ENCODE results near the gene M1AP.
A peak's percentile ranks its signal among the peaks of the same experiment; 100 is the strongest.
"Not testable (repeated sequence)": the region's sequence is repeated elsewhere in the genome, so short reads cannot be mapped to it uniquely, and the experiment has no call there.

M1AP gene

GRCh38 chr2:74653985-74654882, 6.1 kb upstream of the M1AP start, which contains the start of gene SEMA4F:
Gene SEMA4F, plus strand, starts transcription at chr2:74654247. Its CDS starts 130 bp downstream, at chr2:74654377.
- Histone ChIP-seq H3K4me3 (ENCODE audit: low read length) (peak within 1 kb of the TSS; percentile 61), H3K27me3 (ENCODE audit: control insufficient read depth, insufficient read depth, low read length) (peaks cover 11% of the 10 kb centered on the region), H3K36me3 (ENCODE audit: control insufficient read depth, insufficient read depth, low read length) (no peaks in the 10 kb centered on the region), H3K4me1 (ENCODE audit: control insufficient read depth, insufficient read depth, low read length) (no peaks in the 10 kb centered on the region), H3K27ac (ENCODE audit: low read length) (no peak within 1 kb of the TSS), H3K9me3 (ENCODE audit: control insufficient read depth, insufficient read depth, low read length) (no peaks in the 10 kb centered on the region)
- DNase-seq (ENCODE audit: low read depth, low spot score) = peak; percentile 95
- WGBS (ENCODE audit: insufficient coverage, insufficient read length) = no CpG with 5 or more reads among the region's 79 CpGs

- Histone ChIP-seq H3K9me3 (ENCODE audit: control insufficient read depth, insufficient read depth, low read length) (no peaks in the 10 kb centered on the region), H3K27me3 (ENCODE audit: control insufficient read depth, insufficient read depth, low read length) (peaks cover 11% of the 10 kb centered on the region), H3K4me3 (ENCODE audit: low read length) (peak overlapping the region; percentile 38; the same call in 1 of the 2 replicates), H3K4me1 (ENCODE audit: control insufficient read depth, insufficient read depth, low read length) (no peaks in the 10 kb centered on the region), H3K36me3 (ENCODE audit: control insufficient read depth, insufficient read depth, low read length) (no peaks in the 10 kb centered on the region), H3K27ac (ENCODE audit: low read length) (no peak overlapping the region)
- DNase-seq (ENCODE audit: low read depth, low spot score) = no peak
- no CpG with 5 or more reads among the region's 15 CpGs for WGBS (ENCODE audit: insufficient coverage, insufficient read length)
Observed at GRCh38 chr2:74653589-74653984, 5.5 kb upstream of the M1AP start.

- H3K4me1 ChIP-seq (ENCODE audit: control insufficient read depth, insufficient read depth, low read length) = peaks cover 1% of the 10 kb centered on the region; the same call in 1 of the 2 replicates
- WGBS (ENCODE audit: insufficient coverage, insufficient read length) = no CpG with 5 or more reads among the region's 13 CpGs
- H3K4me3 ChIP-seq (ENCODE audit: low read length) = no peak overlapping the region
Observed at GRCh38 chr2:74646834-74647482, 1.2 kb downstream of the M1AP start.

GRCh38 chr2:74646201-74646600, 1.9 kb downstream of the M1AP start:
- peaks cover 1% of the 10 kb centered on the region; the same call in 1 of the 2 replicates for H3K4me1 ChIP-seq (ENCODE audit: control insufficient read depth, insufficient read depth, low read length)
- no peak overlapping the region for H3K4me3 ChIP-seq (ENCODE audit: low read length)
- H3K27me3 ChIP-seq (ENCODE audit: control insufficient read depth, insufficient read depth, low read length) = no peaks in the 10 kb centered on the region
- no CpG with 5 or more reads among the region's 2 CpGs for WGBS (ENCODE audit: insufficient coverage, insufficient read length)
- H3K36me3 ChIP-seq (ENCODE audit: control insufficient read depth, insufficient read depth, low read length) = no peaks in the 10 kb centered on the region
- no peak overlapping the region for H3K27ac ChIP-seq (ENCODE audit: low read length)
- H3K9me3 ChIP-seq (ENCODE audit: control insufficient read depth, insufficient read depth, low read length) = no peaks in the 10 kb centered on the region
- DNase-seq (ENCODE audit: low read depth, low spot score) = no peak

More at GRCh38 chr2:74646834-74647482, 1.2 kb downstream of the M1AP start:
- Histone ChIP-seq H3K27ac (ENCODE audit: low read length) (no peak overlapping the region), H3K27me3 (ENCODE audit: control insufficient read depth, insufficient read depth, low read length) (no peaks in the 10 kb centered on the region), H3K9me3 (ENCODE audit: control insufficient read depth, insufficient read depth, low read length) (no peaks in the 10 kb centered on the region), H3K36me3 (ENCODE audit: control insufficient read depth, insufficient read depth, low read length) (no peaks in the 10 kb centered on the region)
- DNase-seq (ENCODE audit: low read depth, low spot score) = no peak

- no peaks in the 10 kb centered on the region for H3K27me3 ChIP-seq (ENCODE audit: control insufficient read depth, insufficient read depth, low read length)
- peaks cover 1% of the 10 kb centered on the region; the same call in 1 of the 2 replicates for H3K4me1 ChIP-seq (ENCODE audit: control insufficient read depth, insufficient read depth, low read length)
- H3K9me3 ChIP-seq (ENCODE audit: control insufficient read depth, insufficient read depth, low read length) = no peaks in the 10 kb centered on the region
- H3K27ac ChIP-seq (ENCODE audit: low read length) = no peak overlapping the region
- no CpG with 5 or more reads among the region's 4 CpGs for WGBS (ENCODE audit: insufficient coverage, insufficient read length)
- H3K36me3 ChIP-seq (ENCODE audit: control insufficient read depth, insufficient read depth, low read length) = no peaks in the 10 kb centered on the region
- H3K4me3 ChIP-seq (ENCODE audit: low read length) = no peak overlapping the region
- DNase-seq (ENCODE audit: low read depth, low spot score) = no peak
Observed at GRCh38 chr2:74645344-74645743, 2.8 kb downstream of the M1AP start.

- no CpG with 5 or more reads among the region's 2 CpGs for WGBS (ENCODE audit: insufficient coverage, insufficient read length)
- no peak overlapping the region for H3K4me3 ChIP-seq (ENCODE audit: low read length)
- H3K27me3 ChIP-seq (ENCODE audit: control insufficient read depth, insufficient read depth, low read length) = no peaks in the 10 kb centered on the region
- H3K9me3 ChIP-seq (ENCODE audit: control insufficient read depth, insufficient read depth, low read length) = no peaks in the 10 kb centered on the region
- H3K27ac ChIP-seq (ENCODE audit: low read length) = no peak overlapping the region
- no peaks in the 10 kb centered on the region for H3K36me3 ChIP-seq (ENCODE audit: control insufficient read depth, insufficient read depth, low read length)
- DNase-seq (ENCODE audit: low read depth, low spot score) = no peak
- no peaks in the 10 kb centered on the region for H3K4me1 ChIP-seq (ENCODE audit: control insufficient read depth, insufficient read depth, low read length)
Observed at GRCh38 chr2:74639550-74639949, 8.6 kb downstream of the M1AP start.

- no peak overlapping the region for H3K4me3 ChIP-seq (ENCODE audit: low read length)
- H3K9me3 ChIP-seq (ENCODE audit: control insufficient read depth, insufficient read depth, low read length) = no peaks in the 10 kb centered on the region
- H3K36me3 ChIP-seq (ENCODE audit: control insufficient read depth, insufficient read depth, low read length) = no peaks in the 10 kb centered on the region
- no peaks in the 10 kb centered on the region for H3K4me1 ChIP-seq (ENCODE audit: control insufficient read depth, insufficient read depth, low read length)
- no peak overlapping the region for H3K27ac ChIP-seq (ENCODE audit: low read length)
- DNase-seq (ENCODE audit: low read depth, low spot score) = no peak
- no peaks in the 10 kb centered on the region for H3K27me3 ChIP-seq (ENCODE audit: control insufficient read depth, insufficient read depth, low read length)
Observed at GRCh38 chr2:74632939-74633312, 15.2 kb downstream of the M1AP start.

- H3K4me1 ChIP-seq (ENCODE audit: control insufficient read depth, insufficient read depth, low read length) = no peaks in the 10 kb centered on the region
- no peaks in the 10 kb centered on the region for H3K27me3 ChIP-seq (ENCODE audit: control insufficient read depth, insufficient read depth, low read length)
- no peak overlapping the region for H3K4me3 ChIP-seq (ENCODE audit: low read length)
- H3K9me3 ChIP-seq (ENCODE audit: control insufficient read depth, insufficient read depth, low read length) = no peaks in the 10 kb centered on the region
- no peak for DNase-seq (ENCODE audit: low read depth, low spot score)
- H3K36me3 ChIP-seq (ENCODE audit: control insufficient read depth, insufficient read depth, low read length) = no peaks in the 10 kb centered on the region
- no peak overlapping the region for H3K27ac ChIP-seq (ENCODE audit: low read length)
- no CpG with 5 or more reads among the region's 3 CpGs for WGBS (ENCODE audit: insufficient coverage, insufficient read length)
Observed at GRCh38 chr2:74632209-74632938, 15.8 kb downstream of the M1AP start.

GRCh38 chr2:74630454-74630853, 17.7 kb downstream of the M1AP start:
- DNase-seq (ENCODE audit: low read depth, low spot score); H3K9me3 ChIP-seq (ENCODE audit: control insufficient read depth, insufficient read depth, low read length); H3K36me3 ChIP-seq (ENCODE audit: control insufficient read depth, insufficient read depth, low read length); H3K27ac ChIP-seq (ENCODE audit: low read length); H3K4me1 ChIP-seq (ENCODE audit: control insufficient read depth, insufficient read depth, low read length); H3K27me3 ChIP-seq (ENCODE audit: control insufficient read depth, insufficient read depth, low read length); H3K4me3 ChIP-seq (ENCODE audit: low read length): not testable (repeated sequence)
- no CpG with 5 or more reads among the region's 3 CpGs for WGBS (ENCODE audit: insufficient coverage, insufficient read length)

- Histone ChIP-seq H3K4me1 (ENCODE audit: control insufficient read depth, insufficient read depth, low read length) (no peaks in the 10 kb centered on the region), H3K36me3 (ENCODE audit: control insufficient read depth, insufficient read depth, low read length) (no peaks in the 10 kb centered on the region), H3K27me3 (ENCODE audit: control insufficient read depth, insufficient read depth, low read length) (no peaks in the 10 kb centered on the region), H3K27ac (ENCODE audit: low read length) (no peak overlapping the region), H3K9me3 (ENCODE audit: control insufficient read depth, insufficient read depth, low read length) (no peaks in the 10 kb centered on the region), H3K4me3 (ENCODE audit: low read length) (no peak overlapping the region)
- no peak for DNase-seq (ENCODE audit: low read depth, low spot score)
- no CpG with 5 or more reads among the region's 3 CpGs for WGBS (ENCODE audit: insufficient coverage, insufficient read length)
Observed at GRCh38 chr2:74628538-74629105, 19.5 kb downstream of the M1AP start.

Data from iPS DF 6.9 (cell line).